ENCODE measurements around the gene VAPB.

Gene VAPB

GRCh38 chr20:58395604-58396003 is 6.6 kb downstream of the VAPB start:
- TF ChIP-seq CTCF (IDR thresholded peaks at IDR 0.05; ENCODE audit: low read depth, low read length, missing control alignments), result no peak
- DNase-seq (ENCODE audit: extremely low read depth, low read depth), result no peak

GRCh38 chr20:58397429-58397828 is 8.4 kb downstream of the VAPB start:
- TF ChIP-seq CTCF (IDR thresholded peaks at IDR 0.05; ENCODE audit: low read depth, low read length, missing control alignments), result no peak
- DNase-seq (ENCODE audit: extremely low read depth, low read depth), result no peak
- H3K4me3 ChIP-seq (replicated peaks; ENCODE audit: low read depth, low read length), result no peak overlapping the region

More at GRCh38 chr20:58395604-58396003, 6.6 kb downstream of the VAPB start:
- no peak overlapping the region for H3K4me3 ChIP-seq (replicated peaks; ENCODE audit: low read depth, low read length)

GRCh38 chr20:58398254-58398653 is 9.2 kb downstream of the VAPB start:
- no peak overlapping the region for H3K4me3 ChIP-seq (replicated peaks; ENCODE audit: low read depth, low read length)
- TF ChIP-seq CTCF (IDR thresholded peaks at IDR 0.05; ENCODE audit: low read depth, low read length, missing control alignments), result no peak
- DNase-seq (ENCODE audit: extremely low read depth, low read depth), result no peak

- no peak overlapping the region for H3K4me3 ChIP-seq (replicated peaks; ENCODE audit: low read depth, low read length)
- no peak for DNase-seq (ENCODE audit: extremely low read depth, low read depth)
Measured at GRCh38 chr20:58399926-58400325, 10.9 kb downstream of the VAPB start.

DNA sequence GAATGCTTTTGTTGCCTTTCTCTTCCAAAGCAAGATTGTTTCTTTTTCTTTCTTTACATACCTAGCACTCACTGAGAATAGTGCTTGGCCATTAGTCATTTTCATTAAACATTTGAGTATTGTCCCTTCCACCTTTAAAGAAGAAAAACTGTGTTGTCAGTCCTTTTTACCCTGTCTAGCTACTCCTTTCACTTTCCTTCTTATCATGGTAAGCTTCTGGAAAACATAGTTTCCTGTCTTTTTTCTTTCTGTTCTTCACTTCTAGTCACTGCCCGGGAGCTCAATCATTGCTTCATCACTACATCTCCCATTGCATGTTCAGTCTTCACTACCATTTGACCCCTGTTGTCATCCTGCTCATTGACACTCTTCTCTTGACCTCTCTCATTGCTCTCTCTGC is 12.1 kb downstream of the VAPB start:
- DNase-seq (ENCODE audit: extremely low read depth, low read depth), result no peak
- no peak for TF ChIP-seq CTCF (IDR thresholded peaks at IDR 0.05; ENCODE audit: low read depth, low read length, missing control alignments)
- no peak overlapping the region for H3K4me3 ChIP-seq (replicated peaks; ENCODE audit: low read depth, low read length)

More at GRCh38 chr20:58399926-58400325, 10.9 kb downstream of the VAPB start:
- no peak for TF ChIP-seq CTCF (IDR thresholded peaks at IDR 0.05; ENCODE audit: low read depth, low read length, missing control alignments)

GRCh38 chr20:58402305-58402704 is 13.3 kb downstream of the VAPB start:
- no peak overlapping the region for H3K4me3 ChIP-seq (replicated peaks; ENCODE audit: low read depth, low read length)
- DNase-seq (ENCODE audit: extremely low read depth, low read depth), result no peak
- no peak for TF ChIP-seq CTCF (IDR thresholded peaks at IDR 0.05; ENCODE audit: low read depth, low read length, missing control alignments)

DNA sequence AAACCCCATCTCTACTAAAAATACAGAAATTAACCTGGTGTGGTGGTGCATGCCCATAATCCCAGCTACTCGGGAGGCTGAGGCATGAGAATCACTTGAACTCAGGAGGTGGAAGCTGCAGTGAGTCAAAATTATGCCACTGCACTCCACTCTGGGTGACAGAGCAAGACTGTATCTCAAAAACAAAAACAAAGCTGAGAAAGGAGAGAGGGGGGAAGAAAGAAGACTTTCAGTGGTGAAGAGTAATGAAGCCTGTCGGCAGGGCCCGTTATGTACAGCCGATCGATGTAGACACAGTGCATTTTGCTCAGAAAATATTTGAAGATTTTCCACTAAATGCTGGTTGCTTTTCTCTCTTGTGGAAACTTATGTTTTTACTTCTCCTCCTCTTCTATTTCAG is 13.8 kb downstream of the VAPB start:
- no peak for TF ChIP-seq CTCF (IDR thresholded peaks at IDR 0.05; ENCODE audit: low read depth, low read length, missing control alignments)
- H3K4me3 ChIP-seq (replicated peaks; ENCODE audit: low read depth, low read length), result no peak overlapping the region
- no peak for DNase-seq (ENCODE audit: extremely low read depth, low read depth)

Data from HFF-Myc (cell line).